Rectal smooth muscle tissue (tissue), 1 donor: ENCODE results near the gene NCBP2L.

Experiments used
- H3K27ac ChIP-seq: one replicate; pipeline ENCODE4 v1.7.0; 2013; ENCODE audit warnings: low read depth, low read length, inconsistent platforms
- H3K27me3 ChIP-seq: one replicate; pipeline ENCODE4 v1.7.0; 2013; ENCODE audit warnings: low read length; ENCODE audit not compliant: control insufficient read depth, insufficient read depth
- H3K36me3 ChIP-seq: one replicate; pipeline ENCODE4 v1.7.0; 2013; ENCODE audit warnings: low read length; ENCODE audit not compliant: control insufficient read depth, insufficient read depth
- H3K4me1 ChIP-seq: one replicate; pipeline ENCODE4 v1.7.0; 2013; ENCODE audit warnings: low read length; ENCODE audit not compliant: control insufficient read depth, insufficient read depth
- H3K4me3 ChIP-seq: one replicate; pipeline ENCODE4 v1.7.0; 2013; ENCODE audit warnings: low read length
- H3K9ac ChIP-seq: one replicate; pipeline ENCODE4 v1.7.0; 2013; ENCODE audit warnings: low read length

The NCBP2L gene

GRCh38 chrX:107826238-107827029, 48.9 kb downstream of the NCBP2L start:
- Histone ChIP-seq H3K4me1 (no peaks in the 10 kb centered on the region), H3K36me3 (no peaks in the 10 kb centered on the region), H3K27ac (peak overlapping the region; percentile 87), H3K9ac (no peak overlapping the region), H3K27me3 (no peaks in the 10 kb centered on the region), H3K4me3 (peak overlapping the region; percentile 64)

- peak overlapping the region; percentile 64 for H3K4me3 ChIP-seq
- H3K36me3 ChIP-seq = no peaks in the 10 kb centered on the region
- peak overlapping the region; percentile 87 for H3K27ac ChIP-seq
- H3K9ac ChIP-seq = peak overlapping the region; percentile 10
- no peaks in the 10 kb centered on the region for H3K27me3 ChIP-seq
- no peaks in the 10 kb centered on the region for H3K4me1 ChIP-seq
Observed at GRCh38 chrX:107827030-107827831, 49.7 kb downstream of the NCBP2L start.

GRCh38 chrX:107827852-107828251, 50.3 kb downstream of the NCBP2L start:
- Histone ChIP-seq H3K4me3 (no peak overlapping the region), H3K4me1 (no peaks in the 10 kb centered on the region), H3K36me3 (no peaks in the 10 kb centered on the region), H3K9ac (no peak overlapping the region), H3K27ac (peak overlapping the region; percentile 87), H3K27me3 (no peaks in the 10 kb centered on the region)

GRCh38 chrX:107829878-107830277, 52.3 kb downstream of the NCBP2L start:
- Histone ChIP-seq H3K27me3 (no peaks in the 10 kb centered on the region), H3K4me3 (no peak overlapping the region), H3K27ac (no peak overlapping the region), H3K36me3 (no peaks in the 10 kb centered on the region), H3K9ac (no peak overlapping the region), H3K4me1 (no peaks in the 10 kb centered on the region)

GRCh38 chrX:107831071-107831730, 53.7 kb downstream of the NCBP2L start:
- no peak overlapping the region for H3K4me3 ChIP-seq
- H3K27ac ChIP-seq = no peak overlapping the region
- no peaks in the 10 kb centered on the region for H3K36me3 ChIP-seq
- H3K27me3 ChIP-seq = no peaks in the 10 kb centered on the region
- no peaks in the 10 kb centered on the region for H3K4me1 ChIP-seq
- no peak overlapping the region for H3K9ac ChIP-seq

- no peaks in the 10 kb centered on the region for H3K36me3 ChIP-seq
- no peak overlapping the region for H3K27ac ChIP-seq
- H3K4me3 ChIP-seq = no peak overlapping the region
- no peaks in the 10 kb centered on the region for H3K27me3 ChIP-seq
- H3K4me1 ChIP-seq = no peaks in the 10 kb centered on the region
- H3K9ac ChIP-seq = no peak overlapping the region
Observed at GRCh38 chrX:107834275-107835201, 57.0 kb downstream of the NCBP2L start.

GRCh38 chrX:107836958-107837357, 59.4 kb downstream of the NCBP2L start:
- no peak overlapping the region for H3K9ac ChIP-seq
- no peak overlapping the region for H3K27ac ChIP-seq
- no peak overlapping the region for H3K4me3 ChIP-seq
- H3K36me3 ChIP-seq = peaks cover 5% of the 10 kb centered on the region
- no peaks in the 10 kb centered on the region for H3K27me3 ChIP-seq
- no peaks in the 10 kb centered on the region for H3K4me1 ChIP-seq

GRCh38 chrX:107840971-107841370, 63.4 kb downstream of the NCBP2L start:
- no peak overlapping the region for H3K4me3 ChIP-seq
- H3K27ac ChIP-seq = no peak overlapping the region
- H3K4me1 ChIP-seq = no peaks in the 10 kb centered on the region
- peaks cover 5% of the 10 kb centered on the region for H3K36me3 ChIP-seq
- H3K27me3 ChIP-seq = no peaks in the 10 kb centered on the region
- no peak overlapping the region for H3K9ac ChIP-seq

GRCh38 chrX:107842715-107843400, 65.3 kb downstream of the NCBP2L start:
- no peaks in the 10 kb centered on the region for H3K27me3 ChIP-seq
- H3K27ac ChIP-seq = no peak overlapping the region

More at GRCh38 chrX:107842715-107843400, 65.3 kb downstream of the NCBP2L start:
- Histone ChIP-seq H3K4me1 (no peaks in the 10 kb centered on the region), H3K36me3 (peaks cover 5% of the 10 kb centered on the region), H3K9ac (no peak overlapping the region), H3K4me3 (no peak overlapping the region)
